ENCODE measurements around the gene FOXK2. TPM values are rescaled to one million over a fixed set of nuclear protein-coding genes. Genes with fewer than 3 reads are reported as not detected.
A peak's percentile ranks its signal among the peaks of the same experiment; 100 is the strongest.
"Not testable (repeated sequence)": the region's sequence is repeated elsewhere in the genome, so short reads cannot be mapped to it uniquely, and the experiment has no call there.

Gene FOXK2
- total and polyA plus RNA-seq, 8 donors: 17.7 to 27.9 (median 19.8) TPM

DNA sequence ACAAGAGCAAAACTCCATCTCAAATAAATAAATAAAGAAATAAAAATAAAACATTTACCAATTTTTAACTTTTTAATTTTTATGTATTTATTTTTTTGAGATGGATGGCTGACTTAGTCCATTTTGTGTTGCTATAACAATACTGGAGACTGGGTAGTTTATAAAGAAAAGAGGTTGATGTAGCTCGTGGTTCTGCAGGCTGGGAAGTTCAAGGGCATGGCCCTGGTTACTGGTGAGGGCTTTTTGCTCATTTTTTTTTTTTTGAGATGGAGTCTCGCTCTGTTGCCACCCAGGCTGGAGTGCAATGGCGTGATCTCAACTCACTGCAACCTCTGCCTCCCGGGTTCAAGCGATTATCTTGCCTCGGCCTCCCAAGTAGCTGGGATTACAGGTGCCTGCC lies 14.2 kb upstream of the FOXK2 start:
- H3K4me3 ChIP-seq: no peak overlapping the region
- no peak for ATAC-seq
- no peaks in the 10 kb centered on the region for H3K36me3 ChIP-seq
- no peak for FAIRE-seq
- H3K27ac ChIP-seq: no peak overlapping the region
- intact Hi-C loops (cut with DNase I): no loop called here
- 93 to 99% methylated on average over 6 of the region's 6 CpGs for WGBS, 2 donors
- TF ChIP-seq, protein P1, sequence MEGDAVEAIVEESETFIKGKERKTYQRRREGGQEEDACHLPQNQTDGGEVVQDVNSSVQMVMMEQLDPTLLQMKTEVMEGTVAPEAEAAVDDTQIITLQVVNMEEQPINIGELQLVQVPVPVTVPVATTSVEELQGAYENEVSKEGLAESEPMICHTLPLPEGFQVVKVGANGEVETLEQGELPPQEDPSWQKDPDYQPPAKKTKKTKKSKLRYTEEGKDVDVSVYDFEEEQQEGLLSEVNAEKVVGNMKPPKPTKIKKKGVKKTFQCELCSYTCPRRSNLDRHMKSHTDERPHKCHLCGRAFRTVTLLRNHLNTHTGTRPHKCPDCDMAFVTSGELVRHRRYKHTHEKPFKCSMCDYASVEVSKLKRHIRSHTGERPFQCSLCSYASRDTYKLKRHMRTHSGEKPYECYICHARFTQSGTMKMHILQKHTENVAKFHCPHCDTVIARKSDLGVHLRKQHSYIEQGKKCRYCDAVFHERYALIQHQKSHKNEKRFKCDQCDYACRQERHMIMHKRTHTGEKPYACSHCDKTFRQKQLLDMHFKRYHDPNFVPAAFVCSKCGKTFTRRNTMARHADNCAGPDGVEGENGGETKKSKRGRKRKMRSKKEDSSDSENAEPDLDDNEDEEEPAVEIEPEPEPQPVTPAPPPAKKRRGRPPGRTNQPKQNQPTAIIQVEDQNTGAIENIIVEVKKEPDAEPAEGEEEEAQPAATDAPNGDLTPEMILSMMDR (IDR thresholded peaks at IDR 0.05): no peak
- DNase-seq: no peak
- H3K27me3 ChIP-seq: no peaks in the 10 kb centered on the region
- no peaks in the 10 kb centered on the region for H3K4me1 ChIP-seq
- no peaks in the 10 kb centered on the region for H3K9me3 ChIP-seq

DNA sequence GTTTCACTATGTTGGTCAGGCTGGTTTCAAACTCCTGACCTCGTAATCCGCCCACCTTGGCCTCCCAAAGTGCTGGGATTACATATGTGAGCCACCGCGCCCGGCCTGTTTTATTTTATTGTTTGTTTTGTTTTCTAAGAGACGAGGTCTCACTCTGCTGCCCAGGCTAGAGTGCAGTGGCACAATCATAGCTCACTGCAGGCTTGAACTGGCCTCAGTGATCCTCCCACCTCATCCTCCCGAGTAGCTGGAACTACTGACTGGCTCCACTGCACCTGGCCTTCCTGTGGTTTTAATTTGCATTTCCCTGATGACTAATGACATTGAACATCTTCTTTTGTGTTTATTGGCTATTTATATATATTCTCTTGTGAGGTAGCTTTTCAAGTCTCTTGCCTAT lies 13.1 kb upstream of the FOXK2 start:
- ATAC-seq; FAIRE-seq; H3K9me3 ChIP-seq; H3K4me3 ChIP-seq; H3K27ac ChIP-seq; H3K27me3 ChIP-seq; H3K4me1 ChIP-seq; H3K36me3 ChIP-seq; intact Hi-C loops (cut with DNase I): not testable (repeated sequence)
- WGBS, 2 donors: 87 to 93% methylated on average over 7 of the region's 7 CpGs
- peak in 1 of 6 donors; percentile 7 for DNase-seq

DNA sequence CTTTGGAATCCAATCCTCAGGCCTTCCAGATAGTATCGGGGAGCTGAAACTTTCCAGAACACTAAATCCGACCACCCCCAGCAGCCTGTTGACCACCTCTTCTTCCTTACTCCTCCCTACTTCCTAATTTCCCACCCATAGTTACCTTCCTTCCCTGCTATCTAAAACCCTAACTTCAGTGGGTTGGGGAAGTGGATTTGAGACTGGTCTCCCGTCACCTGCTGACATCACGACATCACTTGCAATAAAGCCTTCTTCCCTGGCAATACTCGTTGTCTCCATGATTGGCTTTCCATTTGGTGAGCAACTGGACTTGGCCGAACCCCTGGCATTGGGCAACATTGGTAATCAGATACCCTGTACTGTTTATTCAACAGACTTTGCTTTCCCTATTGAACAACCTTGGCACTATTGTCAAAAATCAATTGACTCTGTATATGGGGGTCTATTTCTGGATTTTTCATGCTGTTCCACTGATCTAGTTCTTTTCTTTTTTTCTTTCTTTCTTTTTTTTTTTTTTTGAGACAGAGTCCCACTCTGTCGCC lies 11.8 kb upstream of the FOXK2 start:
- ATAC-seq (peak; percentile 27 to 69 (median 48)), DNase-seq (no peak), FAIRE-seq (no peak)
- no peaks in the 10 kb centered on the region for H3K4me1 ChIP-seq
- intact Hi-C loops (cut with DNase I): no loop called here
- H3K27ac ChIP-seq: no peak overlapping the region
- H3K4me3 ChIP-seq: no peak overlapping the region
- no peaks in the 10 kb centered on the region for H3K9me3 ChIP-seq
- 55 to 63% methylated on average over 7 of the region's 7 CpGs for WGBS, 2 donors
- no peaks in the 10 kb centered on the region for H3K27me3 ChIP-seq
- no peaks in the 10 kb centered on the region for H3K36me3 ChIP-seq
- TF ChIP-seq, protein P1 (IDR thresholded peaks at IDR 0.05): no peak

DNA sequence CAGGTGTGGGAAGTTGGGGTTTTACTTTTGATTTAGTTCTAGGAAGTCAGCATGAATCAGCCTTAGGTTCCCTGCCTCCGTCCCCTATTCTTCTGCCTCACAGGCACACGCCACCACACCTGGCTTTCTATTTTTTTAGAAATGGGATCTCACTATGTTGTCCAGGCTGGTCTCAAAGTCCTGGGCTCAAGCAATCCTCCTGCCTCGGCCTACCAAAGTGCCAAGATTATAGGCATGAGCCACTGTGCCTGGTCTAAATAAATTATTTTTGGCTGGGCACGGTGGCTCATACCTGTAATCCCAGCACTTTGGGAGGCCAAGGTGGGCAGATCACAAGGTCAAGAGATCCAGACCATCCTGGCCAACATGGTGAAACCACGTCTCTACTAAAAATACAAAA lies 7.9 kb upstream of the FOXK2 start:
- WGBS, 2 donors: 78 to 86% methylated on average over 5 of the region's 5 CpGs
- ATAC-seq: not testable (repeated sequence)

DNA sequence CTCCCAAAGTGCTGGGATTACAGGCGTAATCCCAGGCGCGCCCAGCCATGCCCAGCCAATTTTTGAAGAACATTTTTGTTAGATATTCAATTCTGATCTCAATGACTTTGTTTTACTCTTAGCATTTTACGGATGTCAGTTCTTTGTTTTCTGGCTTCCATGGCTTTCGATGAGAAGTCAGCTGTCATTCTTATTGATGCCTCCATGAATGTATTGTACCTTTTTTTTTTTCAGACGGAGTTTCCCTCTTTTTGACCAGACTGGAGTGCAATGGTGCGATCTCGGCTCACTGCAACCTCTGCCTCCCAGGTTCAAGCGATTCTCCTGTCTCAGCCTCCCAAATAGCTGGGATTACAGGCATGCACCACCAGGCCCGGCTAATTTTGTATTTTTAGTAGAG lies 5.7 kb upstream of the FOXK2 start:
- 95% methylated on average over 10 of the region's 10 CpGs for WGBS, 2 donors
- H3K9me3 ChIP-seq; H3K27me3 ChIP-seq; ATAC-seq; intact Hi-C loops (cut with DNase I); H3K36me3 ChIP-seq; H3K4me3 ChIP-seq; H3K4me1 ChIP-seq; FAIRE-seq; DNase-seq; H3K27ac ChIP-seq: not testable (repeated sequence)

More for the DNA sequence above, 7.9 kb upstream of the FOXK2 start:
- H3K4me3 ChIP-seq; intact Hi-C loops (cut with DNase I); H3K9me3 ChIP-seq; H3K4me1 ChIP-seq; H3K27ac ChIP-seq; H3K36me3 ChIP-seq; H3K27me3 ChIP-seq; FAIRE-seq: not testable (repeated sequence)
- DNase-seq: peak in 1 of 6 donors; percentile 2

DNA sequence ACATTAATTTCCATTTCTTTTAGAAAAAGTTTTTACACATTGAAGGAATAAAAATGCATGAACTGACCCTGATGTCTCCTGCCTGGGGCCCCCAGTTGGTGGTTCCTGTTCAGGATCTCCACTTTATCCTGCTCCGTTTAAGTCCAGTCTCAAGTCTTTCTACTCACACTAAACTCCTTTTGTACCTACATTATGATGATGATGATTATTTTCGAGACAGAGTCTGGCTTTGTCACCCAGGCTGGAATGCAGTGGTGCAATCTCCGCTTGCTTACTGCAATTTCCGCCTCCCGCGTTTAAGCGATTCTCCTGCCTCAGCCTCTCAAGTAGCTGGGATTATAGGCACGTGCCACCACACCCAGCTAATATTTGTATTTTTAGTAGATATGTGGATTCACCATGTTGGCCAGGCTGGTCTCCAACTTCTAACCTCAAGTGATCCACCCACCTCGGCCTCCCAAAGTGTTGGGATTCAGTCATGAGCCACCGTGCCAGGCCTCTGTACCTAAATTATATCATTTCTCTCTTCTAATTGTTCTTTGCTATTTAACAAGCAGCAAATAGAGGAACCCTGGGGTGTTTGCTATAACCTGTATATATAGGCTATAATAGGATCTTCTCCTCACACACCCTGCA lies 2.2 kb upstream of the FOXK2 start:
- Histone ChIP-seq H3K4me3 (no peak overlapping the region), H3K9me3 (no peaks in the 10 kb centered on the region), H3K27ac (no peak overlapping the region), H3K27me3 (no peaks in the 10 kb centered on the region), H3K4me1 (peaks cover 0 to 14% (median 7%) of the 10 kb centered on the region in 3 donors), H3K36me3 (no peaks in the 10 kb centered on the region)
- 76 to 82% methylated on average over 10 of the region's 10 CpGs for WGBS, 2 donors
- ATAC-seq (no peak), FAIRE-seq (no peak), DNase-seq (peak in 1 of 6 donors; percentile 5)
- intact Hi-C loops (cut with DNase I): no loop called here
- TF ChIP-seq, protein P1 (IDR thresholded peaks at IDR 0.05): no peak
